Epithelial cell of proximal tubule (primary cell): ENCODE data around the gene TUBB. TPM values are rescaled to one million over a fixed set of nuclear protein-coding genes. Genes with fewer than 3 reads are reported as not detected.

Experiments used
- DNase-seq: peaks from one replicate; pipeline ENCODE4 v3.0.0-alpha.2; 2011; ENCODE audit warnings: low read depth
- H3K4me3 ChIP-seq: 2 replicates; pipeline ENCODE4 v1.5.1; 2011; ENCODE audit warnings: low read depth, mild to moderate bottlenecking, low read length
- total RNA-seq: library from RNA; depleted of rRNA; stranded (reverse); fragments of >200 nt; gene quantifications from 2 replicates; pipeline ENCODE4 v1.2.3, GENCODE V29; 2015
- TF ChIP-seq, protein P1 (sequence below): conservative IDR thresholded peaks from 2 replicates; pipeline ENCODE4 v1.5.1; 2012; ENCODE audit warnings: low read depth, mild to moderate bottlenecking, low read length

Gene TUBB
- total RNA-seq, 1 donor from 2014 or later: 1,157 TPM

GRCh38 chr6:30679765-30680535 lies 40.2 kb upstream of the TUBB start:
- DNase-seq: no peak
- H3K4me3 ChIP-seq: peak overlapping the region; percentile 25
- TF ChIP-seq, protein P1, sequence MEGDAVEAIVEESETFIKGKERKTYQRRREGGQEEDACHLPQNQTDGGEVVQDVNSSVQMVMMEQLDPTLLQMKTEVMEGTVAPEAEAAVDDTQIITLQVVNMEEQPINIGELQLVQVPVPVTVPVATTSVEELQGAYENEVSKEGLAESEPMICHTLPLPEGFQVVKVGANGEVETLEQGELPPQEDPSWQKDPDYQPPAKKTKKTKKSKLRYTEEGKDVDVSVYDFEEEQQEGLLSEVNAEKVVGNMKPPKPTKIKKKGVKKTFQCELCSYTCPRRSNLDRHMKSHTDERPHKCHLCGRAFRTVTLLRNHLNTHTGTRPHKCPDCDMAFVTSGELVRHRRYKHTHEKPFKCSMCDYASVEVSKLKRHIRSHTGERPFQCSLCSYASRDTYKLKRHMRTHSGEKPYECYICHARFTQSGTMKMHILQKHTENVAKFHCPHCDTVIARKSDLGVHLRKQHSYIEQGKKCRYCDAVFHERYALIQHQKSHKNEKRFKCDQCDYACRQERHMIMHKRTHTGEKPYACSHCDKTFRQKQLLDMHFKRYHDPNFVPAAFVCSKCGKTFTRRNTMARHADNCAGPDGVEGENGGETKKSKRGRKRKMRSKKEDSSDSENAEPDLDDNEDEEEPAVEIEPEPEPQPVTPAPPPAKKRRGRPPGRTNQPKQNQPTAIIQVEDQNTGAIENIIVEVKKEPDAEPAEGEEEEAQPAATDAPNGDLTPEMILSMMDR: no peak

DNA sequence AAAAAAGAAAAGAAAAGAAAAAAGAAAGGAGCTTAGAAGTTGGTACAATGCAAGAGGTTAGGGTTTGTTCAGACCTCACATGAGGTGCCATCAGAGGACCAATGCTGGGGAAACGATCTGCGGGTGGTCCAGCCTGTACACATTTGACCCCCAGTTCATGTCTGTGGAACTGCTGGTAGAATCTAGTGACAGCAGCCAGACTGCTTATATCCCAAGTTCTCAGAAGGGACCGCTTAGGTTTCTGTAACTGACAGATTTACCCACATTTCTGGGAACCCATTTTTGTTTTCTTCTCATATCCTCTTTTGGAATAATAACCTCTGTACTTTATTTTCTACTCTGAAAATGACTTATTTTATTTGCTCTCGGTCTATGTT lies 38.4 kb upstream of the TUBB start:
- DNase-seq: no peak
- peak overlapping the region; percentile 94 for H3K4me3 ChIP-seq
- TF ChIP-seq, protein P1: no peak

- TF ChIP-seq, protein P1: no peak
- H3K4me3 ChIP-seq: peak overlapping the region; percentile 94
- DNase-seq: no peak
These were observed 37.7 kb upstream of the TUBB start for GRCh38 chr6:30682143-30683117.

DNA sequence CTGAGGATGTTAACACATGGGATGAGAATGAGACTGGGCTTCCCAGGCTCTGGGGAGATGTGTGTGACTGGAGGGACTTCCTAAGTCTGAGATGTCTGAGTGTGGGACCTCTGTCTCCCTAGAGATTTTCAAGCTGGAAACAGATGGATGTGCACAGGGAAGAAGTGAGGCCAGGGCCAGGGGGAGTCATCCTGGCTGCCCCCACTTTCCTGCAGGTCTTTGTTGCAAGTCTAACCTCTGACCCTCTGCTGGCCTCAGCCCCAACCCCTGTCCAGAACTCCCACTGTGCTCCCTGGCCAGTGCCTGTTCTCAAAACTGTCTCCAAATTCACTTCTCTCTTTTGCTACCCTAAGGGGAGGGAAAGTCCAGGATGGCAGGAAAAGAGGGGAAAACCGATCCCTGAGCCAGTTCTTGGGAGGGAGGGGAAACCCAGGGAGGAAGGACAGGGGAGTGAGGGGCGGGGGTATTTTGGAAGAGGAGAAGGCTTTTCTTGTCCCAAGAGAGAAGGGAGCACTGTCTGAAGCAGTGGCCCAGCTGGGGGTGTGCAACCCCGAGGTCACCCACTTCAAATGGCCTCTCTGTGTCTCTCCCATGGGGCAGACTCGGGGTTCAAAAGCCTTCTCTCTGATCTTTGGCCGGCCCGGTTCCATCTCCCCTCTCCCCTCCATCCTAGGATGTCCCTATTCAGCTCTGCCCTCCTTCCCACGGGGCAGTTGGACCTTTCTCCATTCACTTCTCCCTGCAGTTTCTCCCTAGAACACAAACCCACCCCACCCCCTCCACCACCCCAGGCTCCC lies 36.8 kb upstream of the TUBB start:
- peak overlapping the region; percentile 94 for H3K4me3 ChIP-seq
- TF ChIP-seq, protein P1: no peak
- DNase-seq: no peak

DNA sequence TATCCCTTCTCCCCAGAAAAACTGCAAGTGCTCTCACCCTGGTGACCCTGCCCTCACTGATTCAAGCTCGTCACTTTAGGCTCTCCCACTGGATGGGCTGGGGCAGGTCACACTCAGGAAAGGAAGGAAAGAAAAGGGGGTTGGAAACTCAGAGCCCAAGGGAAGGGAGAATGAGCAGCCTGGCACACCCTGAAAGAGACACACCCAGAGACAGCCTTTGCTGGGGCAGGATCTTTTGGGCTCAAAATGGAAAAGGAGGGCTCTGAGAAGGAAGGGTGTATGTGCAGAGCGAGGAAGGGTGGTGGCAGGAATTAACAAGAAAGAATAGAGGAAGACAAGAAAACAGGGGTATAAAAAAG lies 36.2 kb upstream of the TUBB start:
- TF ChIP-seq, protein P1: no peak
- no peak for DNase-seq
- H3K4me3 ChIP-seq: peak overlapping the region; percentile 94

DNA sequence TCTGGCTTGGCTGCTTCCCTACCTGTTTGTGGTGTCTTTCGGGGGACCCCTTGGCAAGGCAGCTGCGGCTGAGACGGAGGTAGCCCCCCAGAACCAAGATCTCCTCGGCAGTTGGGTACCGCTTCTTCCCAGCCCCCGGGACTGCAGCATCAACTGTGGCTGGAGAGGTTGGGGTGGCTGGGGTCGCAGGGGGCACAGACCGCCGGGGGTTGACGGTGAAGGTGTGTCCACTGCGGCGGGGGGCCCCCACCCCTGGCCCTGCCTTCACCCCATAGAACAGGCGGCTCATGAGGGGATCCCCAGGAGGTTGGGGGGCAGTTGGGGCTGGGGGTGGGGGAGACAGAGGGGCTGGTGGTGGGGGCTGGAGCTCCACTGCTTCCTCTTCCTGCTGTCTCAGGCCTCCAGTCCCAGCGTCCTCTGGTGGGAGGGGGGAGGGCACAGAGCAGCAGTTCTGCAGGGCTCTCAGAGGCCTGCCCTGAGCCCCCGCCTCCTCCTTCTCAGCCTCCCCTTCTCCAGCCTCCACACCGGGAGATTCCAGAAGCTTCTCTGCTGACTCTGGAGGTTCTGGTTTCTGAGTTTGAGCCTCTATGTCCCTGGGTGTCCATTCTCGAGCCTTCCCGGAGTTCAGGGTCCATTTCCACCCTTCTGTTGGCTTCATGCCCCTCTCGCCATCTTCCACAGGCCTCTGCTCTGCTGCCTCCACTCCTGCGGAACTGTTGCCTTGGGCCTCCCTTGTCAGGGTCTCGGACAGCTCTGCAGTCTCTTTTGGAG lies 35.6 kb upstream of the TUBB start:
- H3K4me3 ChIP-seq: peak overlapping the region; percentile 94
- DNase-seq: no peak
- TF ChIP-seq, protein P1: no peak
